Gastroesophageal sphincter (tissue), 4 donors: ENCODE results near the gene NGLY1. TPM values are rescaled to one million over a fixed set of nuclear protein-coding genes. Genes with fewer than 3 reads are reported as not detected.

ENCODE experiments used
- ATAC-seq: fragments of 150-250 bp; one replicate; pipeline ENCODE4 v1.9.1; 2016; ENCODE audit warnings: mild to moderate bottlenecking, moderate library complexity
- H3K27ac ChIP-seq, 4 donors: fragments of 200-600 bp; sonication (generic) in 3 of 4; 1 replicate in 3 of 4; 2 replicates in 1 of 4; pipeline ENCODE4 v1.5.1; 2016 to 2019
- H3K27me3 ChIP-seq: fragments of 200-600 bp; sonication (generic); one replicate; pipeline ENCODE4 v1.5.1; 2019
- H3K36me3 ChIP-seq, 2 donors: fragments of 200-600 bp; sonication (generic); one replicate each; pipeline ENCODE4 v1.5.1; 2019; ENCODE audit warnings: control low read depth in 1 of 2
- H3K4me1 ChIP-seq, 3 donors: fragments of 200-600 bp; sonication (generic); 1 replicate in 2 of 3; 2 replicates in 1 of 3; pipeline ENCODE4 v1.5.1; 2016 to 2019; ENCODE audit warnings: control low read depth in 2 of 3
- H3K4me3 ChIP-seq, 2 donors: fragments of 200-600 bp; sonication (generic); one replicate each; pipeline ENCODE4 v1.5.1; 2019; ENCODE audit warnings: mild to moderate bottlenecking in 1 of 2, moderate library complexity in 1 of 2
- H3K9me3 ChIP-seq, 3 donors: fragments of 200-600 bp; sonication (generic); one replicate each; pipeline ENCODE4 v1.5.1; 2017 to 2019; ENCODE audit warnings: control low read depth in 2 of 3
- CTCF ChIP-seq, 4 experiments: fragments of 200-600 bp in 2 of 4; fragments of 450-650 bp in 2 of 4; sonication (generic) in 1 of 4; IDR thresholded peaks; one replicate each; pipeline ENCODE4 v1.5.1; 2017 to 2019; ENCODE audit warnings: antibody characterized with exemption in 4 of 4, mild to moderate bottlenecking in 2 of 4, moderate library complexity in 2 of 4
- EP300 ChIP-seq: sonication (generic); formaldehyde crosslinking; IDR thresholded peaks from one replicate; pipeline ENCODE4 v1.6.1; 2017; ENCODE audit warnings: antibody characterized with exemption, mild to moderate bottlenecking
- POLR2A ChIP-seq, 2 donors: fragments of 450-650 bp; IDR thresholded peaks; one replicate each; pipeline ENCODE4 v1.6.1; 2017; ENCODE audit warnings: antibody characterized with exemption in 2 of 2, mild to moderate bottlenecking in 2 of 2, moderate library complexity in 1 of 2
- POLR2AphosphoS5 ChIP-seq: sonication (generic); formaldehyde crosslinking; IDR thresholded peaks from one replicate; pipeline ENCODE4 v1.6.1; 2017; ENCODE audit warnings: antibody characterized with exemption
- WGBS, 2 donors: methylation state at CpG; one replicate each; pipeline ENCODE4 v1.1.5; 2018; ENCODE audit warnings: low coverage in 1 of 2; 5-methylcytosine and 5-hydroxymethylcytosine counted together
- total RNA-seq, 4 donors: library from RNA; depleted of rRNA; stranded (reverse); fragments of >200 nt; gene quantifications; one replicate each; pipeline ENCODE4 v1.1.0, GENCODE V29; 2016

The NGLY1 gene
- total RNA-seq, 4 donors from 2014 or later, result 20.8 to 28.2 (median 25.4) TPM

GRCh38 chr3:25723802-25724201 lies 59.4 kb downstream of the NGLY1 start:
- Histone ChIP-seq H3K4me1 (no peaks in the 10 kb centered on the region), H3K27ac (no peak overlapping the region), H3K36me3 (peaks cover 0 to 39% of the 10 kb centered on the region in 2 donors), H3K27me3 (no peaks in the 10 kb centered on the region), H3K4me3 (no peak overlapping the region), H3K9me3 (no peaks in the 10 kb centered on the region)
- WGBS, 2 donors, result 95 to 100% methylated on average over 2 of the region's 2 CpGs
- no peak for ATAC-seq
- TF ChIP-seq EP300, result no peak
- TF ChIP-seq POLR2A (IDR thresholded peaks at IDR 0.05), result no peak
- TF ChIP-seq CTCF (IDR thresholded peaks at IDR 0.05), result no peak
- TF ChIP-seq POLR2AphosphoS5, result no peak

GRCh38 chr3:25719321-25719720 lies 63.9 kb downstream of the NGLY1 start:
- Histone ChIP-seq H3K36me3 (peaks cover 0 to 6% of the 10 kb centered on the region in 2 donors), H3K9me3 (no peaks in the 10 kb centered on the region), H3K4me3 (no peak overlapping the region), H3K27ac (no peak overlapping the region), H3K4me1 (no peaks in the 10 kb centered on the region), H3K27me3 (no peaks in the 10 kb centered on the region)
- no peak for ATAC-seq
- TF ChIP-seq CTCF (IDR thresholded peaks at IDR 0.05) (no peak), POLR2A (IDR thresholded peaks at IDR 0.05) (no peak), EP300 (no peak), POLR2AphosphoS5 (no peak)
- 70 to 82% methylated on average over 1 of the region's 1 CpG for WGBS, 2 donors

- WGBS, 2 donors, result 91 to 97% methylated on average over 6 to 11 of the region's 11 CpGs
- peaks cover 0 to 5% of the 10 kb centered on the region in 2 donors for H3K36me3 ChIP-seq
- no peaks in the 10 kb centered on the region for H3K4me1 ChIP-seq
- no peaks in the 10 kb centered on the region for H3K27me3 ChIP-seq
- H3K9me3 ChIP-seq, result no peaks in the 10 kb centered on the region
- ATAC-seq, result no peak
- no peak for TF ChIP-seq POLR2AphosphoS5
- TF ChIP-seq EP300, result no peak
- TF ChIP-seq CTCF (IDR thresholded peaks at IDR 0.05), result no peak
- H3K4me3 ChIP-seq, result no peak overlapping the region
- no peak overlapping the region for H3K27ac ChIP-seq
Observed at GRCh38 chr3:25713341-25713985, 69.8 kb downstream of the NGLY1 start.

- WGBS, 2 donors, result 87 to 95% methylated on average over 2 of the region's 2 CpGs
- ATAC-seq, result no peak
- Histone ChIP-seq H3K4me1 (no peaks in the 10 kb centered on the region), H3K36me3 (no peaks in the 10 kb centered on the region), H3K4me3 (no peak overlapping the region), H3K27ac (no peak overlapping the region), H3K9me3 (no peaks in the 10 kb centered on the region), H3K27me3 (peaks cover 4% of the 10 kb centered on the region)
- TF ChIP-seq EP300 (no peak), POLR2A (IDR thresholded peaks at IDR 0.05) (no peak), CTCF (IDR thresholded peaks at IDR 0.05) (no peak), POLR2AphosphoS5 (no peak)
Observed at GRCh38 chr3:25711090-25711489, 72.2 kb downstream of the NGLY1 start.

GRCh38 chr3:25708036-25708435 lies 75.2 kb downstream of the NGLY1 start:
- no peaks in the 10 kb centered on the region for H3K9me3 ChIP-seq

More at GRCh38 chr3:25708036-25708435, 75.2 kb downstream of the NGLY1 start:
- 48 to 65% methylated on average over 3 of the region's 3 CpGs for WGBS, 2 donors
- no peak overlapping the region for H3K4me3 ChIP-seq
- H3K27ac ChIP-seq, result no peak overlapping the region
- no peak for TF ChIP-seq POLR2A (IDR thresholded peaks at IDR 0.05)
- TF ChIP-seq POLR2AphosphoS5, result no peak
- no peak for TF ChIP-seq EP300
- no peak for TF ChIP-seq CTCF (IDR thresholded peaks at IDR 0.05)
- no peak for ATAC-seq
- H3K27me3 ChIP-seq, result peaks cover 4% of the 10 kb centered on the region
- H3K4me1 ChIP-seq, result no peaks in the 10 kb centered on the region
- no peaks in the 10 kb centered on the region for H3K36me3 ChIP-seq
